Measurements from ENCODE around the gene DROSHA.

DNA sequence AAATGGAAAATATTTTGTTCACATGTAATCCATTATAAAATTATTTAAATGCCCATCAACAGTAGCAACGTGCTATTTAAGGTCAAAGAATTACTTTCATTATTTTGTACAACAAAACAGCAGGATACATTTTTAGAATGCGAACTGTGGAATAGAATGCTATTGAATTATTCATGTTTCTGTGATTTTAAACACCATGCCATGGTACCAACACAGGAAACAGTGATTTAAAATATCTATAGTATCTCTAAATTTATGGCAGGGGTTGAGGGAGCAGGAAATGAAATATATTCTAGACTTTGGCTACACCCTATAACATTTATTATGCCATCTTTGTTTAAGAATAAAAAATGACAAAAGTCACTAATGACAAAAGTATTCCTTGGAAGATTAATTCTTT, 62.4 kb downstream of the DROSHA start:
- TF ChIP-seq CTCF (IDR thresholded peaks at IDR 0.05) (no peak), POLR2A (IDR thresholded peaks at IDR 0.05; ENCODE audit: low read length) (no peak), CHD2 (IDR thresholded peaks at IDR 0.05; ENCODE audit: low read length, partially characterized antibody) (no peak), NPAS2 (CRISPR knock-in tag; IDR thresholded peaks at IDR 0.05; ENCODE audit: borderline replicate concordance) (no peak), RNF2 (IDR thresholded peaks at IDR 0.05; ENCODE audit: borderline replicate concordance, low read depth) (no peak), KDM5A (IDR thresholded peaks at IDR 0.05) (no peak), CBX8 (IDR thresholded peaks at IDR 0.05) (no peak), BHLHE40 (IDR thresholded peaks at IDR 0.05; ENCODE audit: low read depth, low read length) (no peak)

All from A549 (cell line).